GM19193 (cell line): ENCODE results near the gene SORCS2.

Source experiments
- POLR2A ChIP-seq: IDR thresholded peaks from 4 replicates; pipeline ENCODE4 v1.6.1; 2011; ENCODE audit not compliant: insufficient read depth, insufficient read length; ENCODE audit errors: extremely low read depth

The SORCS2 gene

GRCh38 chr4:7712021-7712671 lies 519.8 kb downstream of the SORCS2 start:
- no peak for TF ChIP-seq POLR2A

GRCh38 chr4:7713757-7714156 lies 521.4 kb downstream of the SORCS2 start:
- TF ChIP-seq POLR2A, result no peak

- TF ChIP-seq POLR2A, result no peak
Observed at GRCh38 chr4:7714176-7714575, 521.8 kb downstream of the SORCS2 start.

- TF ChIP-seq POLR2A, result no peak
Observed at GRCh38 chr4:7714738-7715137, 522.4 kb downstream of the SORCS2 start.

GRCh38 chr4:7715271-7716009 lies 523.1 kb downstream of the SORCS2 start:
- no peak for TF ChIP-seq POLR2A

GRCh38 chr4:7716010-7716721 lies 523.8 kb downstream of the SORCS2 start:
- TF ChIP-seq POLR2A, result no peak

GRCh38 chr4:7717161-7717560 lies 524.8 kb downstream of the SORCS2 start:
- TF ChIP-seq POLR2A, result no peak

- no peak for TF ChIP-seq POLR2A
Observed at GRCh38 chr4:7717946-7718490, 525.7 kb downstream of the SORCS2 start.

- TF ChIP-seq POLR2A, result no peak
Observed at GRCh38 chr4:7719354-7720174, 527.2 kb downstream of the SORCS2 start.

- no peak for TF ChIP-seq POLR2A
Observed at GRCh38 chr4:7721984-7722551, 529.7 kb downstream of the SORCS2 start.

GRCh38 chr4:7722766-7723387 lies 530.5 kb downstream of the SORCS2 start:
- TF ChIP-seq POLR2A, result no peak

- no peak for TF ChIP-seq POLR2A
Observed at GRCh38 chr4:7723625-7724024, 531.3 kb downstream of the SORCS2 start.

- TF ChIP-seq POLR2A, result no peak
Observed at GRCh38 chr4:7725951-7726350, 533.6 kb downstream of the SORCS2 start.
